ENCODE data around the gene FAM114A1.
"Not testable (repeated sequence)": the region's sequence is repeated elsewhere in the genome, so short reads cannot be mapped to it uniquely, and the experiment has no call there.

FAM114A1 gene

DNA sequence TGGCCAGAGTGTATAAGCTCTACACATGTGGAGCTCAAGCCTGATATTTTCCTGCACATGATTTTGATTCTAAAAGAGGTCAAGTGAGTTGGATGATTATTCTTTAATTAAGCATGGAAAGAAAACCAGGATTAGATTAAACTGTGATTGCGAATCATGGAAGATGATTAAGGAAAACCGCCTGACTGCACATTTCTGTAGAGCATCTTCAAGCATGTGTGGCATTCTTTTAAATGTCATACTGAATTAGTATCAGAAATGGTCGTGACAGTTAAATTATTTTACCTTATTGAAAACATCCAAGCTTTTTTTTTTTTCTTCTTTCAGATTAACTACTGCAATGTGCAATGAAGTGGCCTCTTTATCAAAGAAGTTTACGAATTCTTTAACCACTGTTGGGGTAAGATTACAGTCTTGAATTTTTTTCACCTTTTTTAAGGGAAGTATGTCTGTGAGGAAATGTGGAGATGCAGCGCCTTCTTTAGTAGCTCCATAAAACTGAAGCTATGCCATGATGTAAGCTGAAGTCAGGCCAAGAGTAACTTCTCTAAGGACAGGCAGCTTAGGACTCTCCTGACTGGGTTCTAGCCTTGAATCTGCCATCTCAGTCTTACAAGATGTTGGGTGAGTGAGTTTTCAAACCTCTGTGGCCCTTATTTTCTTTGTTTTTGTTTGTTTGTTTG lies 67.9 kb downstream of the FAM114A1 start:
- DNase-seq (ENCODE audit: low read depth) = no peak

DNA sequence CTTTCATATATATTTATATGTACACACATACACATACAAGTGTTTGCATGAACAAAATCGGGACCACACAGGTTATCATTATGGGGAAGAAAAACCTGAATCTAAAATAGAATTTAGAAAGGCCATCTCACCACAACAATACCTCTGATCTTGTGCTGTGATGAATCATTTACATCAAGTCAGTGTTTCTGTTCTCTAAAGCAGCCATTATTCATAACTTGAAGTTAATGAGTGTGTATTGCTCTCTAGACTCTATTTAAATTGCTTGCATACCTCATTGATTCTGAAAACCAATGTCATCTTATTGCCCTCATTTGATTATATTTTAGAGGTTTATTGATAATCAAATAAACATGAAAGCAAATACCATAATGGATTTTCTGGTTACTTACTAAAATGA lies 71.6 kb downstream of the FAM114A1 start:
- no peak for DNase-seq (ENCODE audit: low read depth)

DNA sequence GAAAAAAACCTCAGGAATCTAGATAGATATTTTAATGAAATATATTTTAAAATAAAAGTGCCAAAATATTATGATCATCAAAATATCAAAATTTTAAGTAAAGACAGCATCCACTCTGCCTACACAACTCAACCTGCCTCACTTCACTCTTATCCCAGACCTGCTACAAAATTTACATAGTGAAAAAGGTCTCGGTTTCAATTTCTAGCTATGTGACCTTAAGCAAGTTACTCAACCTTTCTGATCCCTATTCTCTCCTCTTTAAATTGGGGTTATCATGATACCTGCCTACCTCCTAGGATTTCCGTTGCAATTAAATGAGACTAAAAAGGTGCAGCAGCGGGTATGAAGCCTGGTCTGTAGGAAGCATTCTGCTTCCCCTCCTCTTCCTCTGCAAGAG lies 72.9 kb downstream of the FAM114A1 start:
- DNase-seq (ENCODE audit: low read depth) = no peak

DNA sequence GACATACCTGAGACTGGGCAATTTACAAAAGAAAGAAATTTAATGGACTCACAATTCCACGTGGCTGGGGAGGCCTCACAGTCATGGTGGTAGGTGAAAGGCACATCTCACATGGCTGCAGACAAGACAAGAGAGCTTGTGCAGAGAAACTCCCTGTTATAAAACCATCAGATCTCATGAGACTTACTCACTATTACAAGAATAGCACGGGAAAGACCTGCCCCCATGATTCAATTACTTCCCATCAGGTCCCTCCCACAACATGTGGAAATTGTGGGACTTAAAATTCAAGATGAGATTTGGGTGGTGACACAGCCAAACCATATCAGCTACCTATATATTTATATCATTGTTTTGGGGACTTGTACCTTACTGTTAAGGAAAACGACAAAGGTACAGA lies 74.3 kb downstream of the FAM114A1 start:
- not testable (repeated sequence) for DNase-seq (ENCODE audit: low read depth)

DNA sequence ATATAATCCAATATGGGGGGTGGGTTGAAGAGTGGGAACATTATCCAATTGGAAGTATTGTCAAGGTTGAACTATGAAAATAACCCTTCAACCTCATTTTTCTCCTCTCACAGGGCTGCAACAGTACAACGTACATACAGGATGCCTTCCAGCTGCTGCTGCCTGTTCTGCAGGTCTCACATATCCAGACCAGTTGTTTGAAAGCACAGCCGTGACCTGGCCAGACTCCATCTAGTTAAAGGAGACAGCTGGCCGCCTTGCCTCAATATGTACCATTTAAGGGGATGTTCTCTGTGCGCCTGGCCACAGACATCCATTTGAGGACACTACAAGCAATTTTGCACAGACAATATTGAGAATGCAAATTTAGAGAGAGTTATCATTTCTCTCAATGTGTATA lies 75.7 kb downstream of the FAM114A1 start:
- DNase-seq (ENCODE audit: low read depth) = no peak

DNA sequence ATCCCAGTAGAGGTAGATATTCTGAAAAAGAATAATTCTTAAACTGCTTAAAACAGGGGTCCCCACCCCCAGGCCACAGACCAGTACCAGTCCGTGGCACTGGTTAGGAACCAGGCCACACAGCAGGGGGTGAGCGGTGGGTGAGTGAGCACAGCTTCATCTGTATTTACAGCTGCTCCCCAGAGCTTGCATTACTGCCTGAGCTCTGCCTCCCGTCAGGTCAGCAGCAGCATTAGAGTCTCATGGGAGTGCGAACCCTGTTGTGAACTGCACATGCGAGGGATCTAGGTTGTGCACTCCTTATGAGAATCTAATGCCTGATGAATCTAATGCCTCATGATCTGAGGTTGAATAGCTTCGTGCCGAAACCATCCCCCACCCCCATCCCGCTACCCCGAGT lies 76.8 kb downstream of the FAM114A1 start:
- no peak for DNase-seq (ENCODE audit: low read depth)

DNA sequence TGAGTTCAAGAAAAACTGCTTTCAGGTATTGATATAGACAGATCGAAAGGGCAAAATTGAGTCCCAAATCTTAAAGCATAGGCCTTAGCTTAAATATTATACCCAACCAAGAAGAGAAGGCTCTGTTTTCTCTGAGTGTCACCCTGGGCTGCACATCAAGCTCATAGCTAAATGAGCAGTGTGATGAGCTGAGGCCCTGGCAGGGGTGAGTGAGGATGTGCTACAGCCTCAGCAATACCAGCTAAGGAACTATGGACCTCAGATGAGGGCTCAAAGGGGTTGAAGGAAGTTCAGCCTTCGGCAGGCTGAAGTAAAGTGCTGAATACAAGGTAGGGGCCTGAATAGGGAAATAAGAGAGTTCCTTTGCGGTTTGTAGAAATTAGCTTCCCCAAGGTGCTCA lies 79.3 kb downstream of the FAM114A1 start:
- no peak for DNase-seq (ENCODE audit: low read depth)

DNA sequence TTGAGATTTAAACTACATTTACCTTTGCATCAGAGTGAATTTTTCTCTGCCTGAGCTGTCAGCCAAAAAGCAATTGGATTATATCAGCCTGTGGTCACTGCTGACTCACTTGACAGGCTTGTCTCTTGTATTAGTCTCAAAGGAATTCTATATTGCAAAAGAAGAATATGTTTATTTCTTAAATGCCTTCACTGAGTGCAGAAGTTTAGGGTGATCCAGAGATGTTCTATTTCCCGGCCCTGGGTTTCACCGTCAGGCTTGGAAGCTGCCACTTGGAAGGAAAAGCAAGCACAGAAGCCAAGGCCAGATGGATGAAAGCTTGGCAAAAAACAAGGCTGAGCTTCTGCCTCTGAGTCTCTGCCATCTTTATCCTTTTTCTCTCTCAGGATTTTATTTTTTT lies 80.9 kb downstream of the FAM114A1 start:
- peak; percentile 90 for DNase-seq (ENCODE audit: low read depth)

DNA sequence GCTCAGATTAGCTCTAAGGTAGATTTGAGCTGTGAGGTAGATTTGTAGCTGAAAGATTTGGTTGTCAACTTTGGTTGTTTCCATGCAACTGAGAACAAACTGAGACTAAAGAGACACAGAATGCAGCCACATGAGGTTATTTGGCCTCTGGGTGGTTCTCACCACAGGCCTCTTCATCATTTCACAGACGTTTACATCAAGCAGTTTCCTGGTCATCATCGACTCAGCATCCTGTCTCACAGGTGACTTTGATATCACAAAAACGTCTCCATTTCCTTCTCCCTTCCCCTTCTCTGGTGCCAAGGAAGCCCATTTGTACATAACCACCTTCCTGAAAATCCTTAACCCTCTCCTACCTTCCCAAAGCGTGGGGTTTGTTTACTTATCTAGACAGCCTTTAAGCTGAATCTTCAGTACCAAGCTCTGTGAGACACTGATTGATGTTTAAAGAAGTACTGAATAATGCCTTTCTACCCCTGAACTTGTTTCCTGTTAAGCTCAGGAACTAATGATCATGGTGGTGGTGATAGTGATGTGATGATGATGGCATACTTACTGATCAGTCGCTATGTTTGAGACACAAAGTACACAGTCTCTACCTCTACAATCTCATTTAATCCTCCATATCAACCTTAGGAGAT lies 81.9 kb downstream of the FAM114A1 start:
- peak; percentile 78 for DNase-seq (ENCODE audit: low read depth)

DNA sequence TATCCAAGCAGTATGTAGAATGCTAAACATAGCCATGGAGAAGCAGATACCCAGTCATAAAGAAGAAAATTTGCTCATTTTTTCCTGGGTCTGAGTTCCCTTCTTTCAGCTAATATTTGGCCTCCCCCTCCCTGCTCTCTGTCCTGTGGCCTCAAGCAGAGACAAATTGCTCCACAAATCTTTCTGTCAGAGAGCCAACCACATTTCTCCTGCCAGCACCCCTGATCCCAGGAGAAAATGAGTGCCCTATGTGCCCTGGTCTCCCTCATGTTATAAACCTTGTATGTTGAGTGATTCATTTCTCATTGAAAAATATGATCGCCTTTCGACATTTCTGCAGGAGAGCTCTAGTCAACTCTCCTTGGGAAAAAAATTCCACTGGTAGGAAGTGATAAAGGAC lies 82.6 kb downstream of the FAM114A1 start:
- DNase-seq (ENCODE audit: low read depth) = no peak

DNA sequence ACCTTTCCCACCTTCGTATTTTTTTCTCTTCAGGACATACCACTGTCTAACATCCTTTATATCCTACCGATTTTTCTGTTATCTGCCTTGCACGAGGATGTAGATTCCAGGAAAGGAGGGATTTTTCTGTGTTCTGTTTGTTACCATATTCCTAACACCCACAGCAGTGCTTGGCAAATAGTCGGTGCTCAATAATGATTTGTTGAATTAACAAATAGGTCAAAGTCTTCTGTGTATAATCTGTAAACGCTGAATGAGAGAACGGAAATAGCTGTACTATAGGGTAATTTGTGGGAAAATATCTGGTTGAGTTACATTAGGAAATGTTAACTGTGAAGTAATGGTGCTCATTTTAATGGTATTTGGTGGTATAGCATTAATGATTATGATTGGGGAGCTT lies 83.1 kb downstream of the FAM114A1 start:
- DNase-seq (ENCODE audit: low read depth) = no peak

DNA sequence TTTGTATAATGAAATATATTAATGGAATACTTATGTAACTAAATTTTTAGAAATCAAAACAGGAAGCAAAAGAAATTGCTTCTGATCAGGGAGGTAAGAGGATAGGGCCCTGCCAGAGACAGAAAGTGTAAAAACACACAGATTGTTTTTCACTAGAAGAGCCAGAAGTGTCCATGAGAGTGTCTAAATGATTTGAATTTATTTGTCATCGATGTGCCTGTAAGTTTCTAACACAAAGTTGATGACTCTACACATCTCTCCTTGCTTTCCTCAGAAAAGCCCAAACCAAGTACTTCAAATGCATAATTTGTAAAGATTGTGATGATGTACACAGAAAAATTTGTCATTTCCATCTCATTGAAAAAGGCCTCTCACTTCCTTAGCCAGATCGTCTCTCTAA lies 84.0 kb downstream of the FAM114A1 start:
- DNase-seq (ENCODE audit: low read depth) = no peak

DNA sequence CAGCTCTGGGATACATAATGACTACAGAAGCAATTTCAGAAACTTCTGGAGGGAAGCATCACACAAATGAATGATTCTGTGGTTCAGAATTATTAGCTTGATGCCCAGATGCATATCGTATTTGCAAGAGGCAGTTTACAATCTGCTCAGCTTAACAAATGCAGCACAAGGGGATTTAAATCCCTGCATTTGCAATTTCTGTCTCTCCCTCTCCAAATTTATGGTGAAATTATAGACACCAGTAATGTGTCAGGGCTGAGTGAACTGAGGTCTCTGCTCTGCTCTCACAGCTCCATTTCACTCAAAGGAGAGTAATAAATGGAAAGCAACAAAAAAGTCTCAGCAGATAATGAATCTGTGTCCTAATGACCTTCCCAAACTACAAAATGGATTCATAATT lies 84.4 kb downstream of the FAM114A1 start:
- DNase-seq (ENCODE audit: low read depth) = no peak

DNA sequence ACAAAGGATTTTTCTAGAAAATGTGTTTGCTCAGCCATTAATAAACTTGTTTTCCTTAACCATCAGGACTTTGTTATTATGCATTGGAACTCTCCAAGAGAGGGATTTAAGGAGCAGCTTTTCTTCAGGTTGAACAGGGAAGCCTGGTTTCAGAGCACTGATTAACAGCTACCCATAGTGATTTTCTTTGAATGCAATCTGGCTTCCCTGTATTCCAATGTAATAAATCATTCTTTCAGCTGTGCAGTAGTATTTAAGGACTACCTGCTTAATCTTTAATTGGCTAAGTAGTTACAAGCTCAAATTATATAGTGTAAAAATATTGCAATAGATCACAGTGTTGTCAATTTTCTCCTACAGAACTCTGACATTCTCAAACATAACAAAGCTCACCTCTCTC lies 87.1 kb downstream of the FAM114A1 start:
- no peak for DNase-seq (ENCODE audit: low read depth)

DNA sequence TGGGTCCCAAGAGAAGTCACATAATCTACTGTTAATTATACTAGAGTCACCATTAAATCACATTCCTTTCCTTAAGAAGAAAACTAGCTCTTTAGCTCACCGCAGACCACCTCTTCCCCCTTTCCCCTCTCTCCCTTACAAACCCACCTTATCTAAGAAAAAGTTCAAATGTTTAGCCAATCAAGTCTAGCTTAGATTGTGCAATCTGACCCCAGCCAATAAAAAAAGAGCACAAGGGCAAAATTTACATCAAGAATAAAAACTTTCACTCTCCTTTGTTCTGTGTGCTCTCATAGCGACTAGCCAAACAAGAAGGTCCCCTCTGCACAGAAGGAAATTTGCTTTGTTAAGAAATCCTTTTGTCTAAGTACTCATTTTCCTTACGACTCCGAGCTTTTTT lies 88.4 kb downstream of the FAM114A1 start:
- no peak for DNase-seq (ENCODE audit: low read depth)

DNA sequence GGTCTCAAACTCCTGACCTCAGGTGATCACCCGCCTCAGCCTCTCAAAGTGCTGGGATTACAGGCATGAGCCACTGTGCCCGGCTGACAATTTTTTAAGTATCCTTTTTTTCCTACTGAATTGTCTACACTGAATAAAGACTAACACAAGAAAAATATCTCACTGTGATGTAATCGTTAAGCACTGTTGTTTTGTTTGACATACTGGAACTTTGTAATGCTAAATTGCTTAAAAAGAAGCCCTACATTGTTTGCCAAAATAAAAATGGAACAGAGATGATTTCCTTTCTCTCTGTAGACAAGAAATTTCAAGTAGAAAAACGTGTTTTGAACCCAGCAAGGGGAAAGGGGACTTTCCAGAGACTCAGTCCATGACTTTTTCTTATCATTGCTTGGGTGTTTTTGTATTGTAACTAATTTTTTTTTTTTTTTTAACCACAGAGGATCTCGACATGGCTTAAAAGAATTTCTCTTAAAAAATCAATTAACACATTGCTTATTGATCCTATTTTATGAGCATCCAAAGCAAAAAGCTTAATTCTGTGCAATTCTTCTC lies 89.7 kb downstream of the FAM114A1 start:
- DNase-seq (ENCODE audit: low read depth) = no peak

DNA sequence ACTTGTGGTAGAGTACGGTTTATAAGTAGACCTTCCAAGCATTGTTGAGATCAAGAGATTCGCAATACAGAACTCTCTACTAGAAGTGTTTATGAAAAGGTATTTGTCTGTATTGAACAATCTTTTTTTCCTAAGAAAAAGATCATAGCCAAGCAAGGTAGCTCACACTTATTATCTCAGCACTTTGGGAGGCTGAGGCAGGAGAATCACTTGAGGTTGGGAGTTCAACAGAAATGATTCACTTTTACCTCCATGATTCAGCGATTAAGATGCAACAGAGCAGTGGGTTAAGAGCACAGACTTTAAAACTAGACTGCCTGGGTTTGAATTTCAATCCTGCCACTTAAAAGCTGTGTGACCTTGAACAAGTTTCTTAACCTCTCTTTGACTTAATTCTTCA lies 90.3 kb downstream of the FAM114A1 start:
- DNase-seq (ENCODE audit: low read depth) = no peak

DNA sequence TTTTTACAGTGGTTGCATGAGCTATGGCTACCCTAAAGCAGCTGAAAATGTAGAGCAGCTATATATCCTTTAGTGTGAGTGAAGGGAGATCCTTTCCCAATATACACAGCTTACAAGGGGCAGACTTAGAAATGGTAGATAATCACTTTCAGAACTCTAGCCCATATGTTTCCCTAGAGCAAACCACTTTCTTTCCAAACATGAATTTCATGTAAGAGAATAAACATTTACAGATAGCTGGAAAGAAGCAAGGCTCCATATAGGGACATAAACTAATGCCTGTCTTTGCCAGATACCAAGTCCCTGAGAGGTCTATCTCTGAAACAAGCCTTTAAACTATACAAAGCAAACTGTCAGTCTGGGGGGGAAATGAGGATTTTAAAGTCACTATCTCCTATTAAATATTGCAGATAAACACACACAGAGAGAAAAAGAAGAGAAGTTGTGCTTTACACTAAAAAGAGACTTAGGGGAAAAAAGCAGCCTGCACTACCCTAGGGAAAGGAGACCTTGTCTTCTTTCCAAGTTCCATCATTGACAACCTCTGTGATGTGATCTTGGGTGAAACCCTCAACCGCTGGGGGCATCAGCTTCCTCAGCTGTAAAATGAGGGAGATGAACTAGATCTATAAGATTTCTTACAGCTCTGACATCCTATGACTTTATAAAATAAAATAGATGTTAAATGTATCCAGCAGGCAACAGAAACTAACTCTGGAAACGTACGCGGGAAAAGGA lies 91.0 kb downstream of the FAM114A1 start:
- DNase-seq (ENCODE audit: low read depth) = no peak

DNA sequence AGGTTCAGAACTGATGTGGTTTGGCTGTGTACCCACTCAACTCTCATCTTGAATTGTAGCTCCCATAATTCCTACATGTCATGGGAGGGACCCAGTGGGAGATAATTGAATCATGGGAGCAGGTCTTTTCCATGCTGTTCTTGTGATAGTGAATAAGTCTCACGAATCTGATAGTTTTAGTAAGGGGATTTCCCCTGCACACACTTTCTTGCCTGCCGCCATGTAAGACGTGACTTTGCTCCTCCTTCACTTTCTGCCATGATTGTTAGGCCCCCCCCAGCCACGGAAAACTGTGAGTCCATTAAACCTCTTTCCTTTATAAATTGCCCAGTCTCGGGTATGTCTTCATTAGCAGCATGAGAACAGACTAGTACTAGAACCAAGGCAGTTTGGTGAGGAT lies 91.6 kb downstream of the FAM114A1 start:
- DNase-seq (ENCODE audit: low read depth) = not testable (repeated sequence)

DNA sequence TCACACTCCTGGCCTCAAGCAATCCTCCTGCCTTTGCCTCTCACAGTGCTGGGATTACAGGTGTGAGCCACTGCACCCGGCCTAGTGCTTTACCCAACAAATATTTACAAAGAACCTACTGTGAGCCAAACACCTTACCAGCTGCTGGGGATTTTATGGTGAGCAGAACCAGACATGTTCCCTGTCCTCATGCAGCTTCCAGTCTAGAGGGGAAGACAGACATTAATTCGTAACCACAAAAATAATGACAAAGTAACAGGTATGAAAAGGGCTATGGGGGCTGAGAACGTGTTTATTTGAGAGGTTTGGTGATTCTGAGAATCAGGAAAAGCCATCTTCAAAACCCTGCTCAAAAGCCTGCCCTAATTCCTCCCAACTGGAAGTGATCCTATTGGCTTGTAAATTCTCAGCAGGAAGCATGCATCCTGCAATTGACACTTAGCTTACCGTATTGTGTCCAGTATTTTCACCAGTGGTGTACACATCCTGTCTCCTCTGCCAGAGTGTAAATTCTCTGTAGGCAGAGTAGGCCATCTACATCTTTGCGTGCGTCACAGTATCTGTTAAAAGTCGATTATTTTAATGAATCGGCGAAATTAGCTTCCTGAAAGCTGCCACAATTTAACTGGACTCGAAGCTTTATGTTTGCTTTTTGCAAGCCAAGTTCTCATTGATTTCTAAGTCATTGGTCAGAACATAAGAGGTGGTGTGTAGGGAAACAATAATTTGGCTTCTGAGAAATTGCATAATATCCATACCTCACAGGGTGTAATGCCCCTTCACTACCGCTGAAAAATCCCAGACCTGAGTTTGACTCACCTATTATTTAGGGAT lies 97.6 kb downstream of the FAM114A1 start:
- no peak for DNase-seq (ENCODE audit: low read depth)

DNA sequence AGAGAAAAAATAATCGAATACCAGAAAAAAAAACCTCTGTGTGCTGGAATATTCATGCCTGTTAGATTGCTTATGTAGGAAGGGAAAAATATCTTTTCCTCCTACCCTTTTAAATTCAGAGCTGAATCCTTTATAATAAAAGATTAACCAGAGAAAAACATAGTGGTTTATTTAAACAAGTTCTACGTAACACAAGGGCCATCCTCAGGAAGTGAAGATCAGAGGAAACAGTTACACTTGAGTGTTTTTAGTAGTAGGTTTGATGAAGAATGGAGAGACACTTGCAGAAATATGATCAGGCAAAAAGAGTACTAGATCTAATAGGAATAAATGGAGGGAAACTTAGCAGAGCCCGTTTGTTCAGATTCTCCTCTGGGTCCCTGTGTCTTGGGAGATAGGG lies 98.3 kb downstream of the FAM114A1 start:
- no peak for DNase-seq (ENCODE audit: low read depth)
